Measurements from ENCODE around the gene TMEM266. TPM values are rescaled to one million over a fixed set of nuclear protein-coding genes. Genes with fewer than 3 reads are reported as not detected.

Gene TMEM266
- total and polyA plus RNA-seq, 2 of the 4 experiments (the other 2 are of a cell fraction): not detected

DNA sequence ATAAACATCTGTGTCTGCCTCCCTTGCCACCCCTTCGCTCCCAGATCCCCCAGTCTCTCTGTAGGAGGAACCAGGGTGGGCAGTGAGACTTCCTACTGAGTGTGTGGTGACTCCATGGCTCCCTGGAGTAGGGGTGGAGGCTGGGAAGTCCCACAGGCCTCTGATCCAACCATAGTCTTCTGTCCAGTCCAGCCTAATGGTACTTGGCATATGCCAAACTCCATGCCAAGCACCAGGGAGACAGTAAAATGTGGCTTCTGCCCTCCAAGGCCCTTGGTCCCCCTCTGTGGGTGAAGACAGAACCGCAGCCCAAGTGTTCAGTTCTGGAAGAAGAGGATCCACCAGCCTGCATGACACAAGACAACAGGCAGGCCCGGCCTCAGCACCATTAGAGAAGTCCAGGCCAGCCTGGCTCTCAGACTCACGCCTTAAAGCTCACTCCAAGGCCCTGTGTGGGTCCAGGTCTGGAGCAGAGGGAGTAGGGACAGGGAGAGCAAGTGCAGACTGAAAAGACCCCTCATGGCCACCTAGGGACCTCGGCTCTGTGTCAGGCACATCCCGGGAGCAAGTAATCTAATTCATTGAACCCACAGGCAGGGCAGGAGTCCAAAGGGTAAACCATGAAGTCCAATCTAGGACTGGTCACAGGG lies 138.8 kb downstream of the TMEM266 start (continued):
- TF ChIP-seq, protein P1, sequence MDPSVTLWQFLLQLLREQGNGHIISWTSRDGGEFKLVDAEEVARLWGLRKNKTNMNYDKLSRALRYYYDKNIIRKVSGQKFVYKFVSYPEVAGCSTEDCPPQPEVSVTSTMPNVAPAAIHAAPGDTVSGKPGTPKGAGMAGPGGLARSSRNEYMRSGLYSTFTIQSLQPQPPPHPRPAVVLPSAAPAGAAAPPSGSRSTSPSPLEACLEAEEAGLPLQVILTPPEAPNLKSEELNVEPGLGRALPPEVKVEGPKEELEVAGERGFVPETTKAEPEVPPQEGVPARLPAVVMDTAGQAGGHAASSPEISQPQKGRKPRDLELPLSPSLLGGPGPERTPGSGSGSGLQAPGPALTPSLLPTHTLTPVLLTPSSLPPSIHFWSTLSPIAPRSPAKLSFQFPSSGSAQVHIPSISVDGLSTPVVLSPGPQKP (IDR thresholded peaks at IDR 0.05; ENCODE audit: borderline replicate concordance, low read depth, low read length): no peak
